ENCODE measurements around the gene EVC2.

The EVC2 gene, protein sequence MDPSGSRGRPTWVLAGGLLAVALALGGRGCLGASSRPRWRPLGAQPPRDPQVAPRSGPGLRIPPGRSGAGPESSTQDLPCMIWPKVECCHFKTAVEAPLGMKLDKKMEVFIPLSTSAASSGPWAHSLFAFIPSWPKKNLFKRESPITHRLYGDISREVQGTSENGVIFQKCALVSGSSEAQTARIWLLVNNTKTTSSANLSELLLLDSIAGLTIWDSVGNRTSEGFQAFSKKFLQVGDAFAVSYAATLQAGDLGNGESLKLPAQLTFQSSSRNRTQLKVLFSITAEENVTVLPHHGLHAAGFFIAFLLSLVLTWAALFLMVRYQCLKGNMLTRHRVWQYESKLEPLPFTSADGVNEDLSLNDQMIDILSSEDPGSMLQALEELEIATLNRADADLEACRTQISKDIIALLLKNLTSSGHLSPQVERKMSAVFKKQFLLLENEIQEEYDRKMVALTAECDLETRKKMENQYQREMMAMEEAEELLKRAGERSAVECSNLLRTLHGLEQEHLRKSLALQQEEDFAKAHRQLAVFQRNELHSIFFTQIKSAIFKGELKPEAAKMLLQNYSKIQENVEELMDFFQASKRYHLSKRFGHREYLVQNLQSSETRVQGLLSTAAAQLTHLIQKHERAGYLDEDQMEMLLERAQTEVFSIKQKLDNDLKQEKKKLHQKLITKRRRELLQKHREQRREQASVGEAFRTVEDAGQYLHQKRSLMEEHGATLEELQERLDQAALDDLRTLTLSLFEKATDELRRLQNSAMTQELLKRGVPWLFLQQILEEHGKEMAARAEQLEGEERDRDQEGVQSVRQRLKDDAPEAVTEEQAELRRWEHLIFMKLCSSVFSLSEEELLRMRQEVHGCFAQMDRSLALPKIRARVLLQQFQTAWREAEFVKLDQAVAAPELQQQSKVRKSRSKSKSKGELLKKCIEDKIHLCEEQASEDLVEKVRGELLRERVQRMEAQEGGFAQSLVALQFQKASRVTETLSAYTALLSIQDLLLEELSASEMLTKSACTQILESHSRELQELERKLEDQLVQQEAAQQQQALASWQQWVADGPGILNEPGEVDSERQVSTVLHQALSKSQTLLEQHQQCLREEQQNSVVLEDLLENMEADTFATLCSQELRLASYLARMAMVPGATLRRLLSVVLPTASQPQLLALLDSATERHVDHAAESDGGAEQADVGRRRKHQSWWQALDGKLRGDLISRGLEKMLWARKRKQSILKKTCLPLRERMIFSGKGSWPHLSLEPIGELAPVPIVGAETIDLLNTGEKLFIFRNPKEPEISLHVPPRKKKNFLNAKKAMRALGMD

DNA sequence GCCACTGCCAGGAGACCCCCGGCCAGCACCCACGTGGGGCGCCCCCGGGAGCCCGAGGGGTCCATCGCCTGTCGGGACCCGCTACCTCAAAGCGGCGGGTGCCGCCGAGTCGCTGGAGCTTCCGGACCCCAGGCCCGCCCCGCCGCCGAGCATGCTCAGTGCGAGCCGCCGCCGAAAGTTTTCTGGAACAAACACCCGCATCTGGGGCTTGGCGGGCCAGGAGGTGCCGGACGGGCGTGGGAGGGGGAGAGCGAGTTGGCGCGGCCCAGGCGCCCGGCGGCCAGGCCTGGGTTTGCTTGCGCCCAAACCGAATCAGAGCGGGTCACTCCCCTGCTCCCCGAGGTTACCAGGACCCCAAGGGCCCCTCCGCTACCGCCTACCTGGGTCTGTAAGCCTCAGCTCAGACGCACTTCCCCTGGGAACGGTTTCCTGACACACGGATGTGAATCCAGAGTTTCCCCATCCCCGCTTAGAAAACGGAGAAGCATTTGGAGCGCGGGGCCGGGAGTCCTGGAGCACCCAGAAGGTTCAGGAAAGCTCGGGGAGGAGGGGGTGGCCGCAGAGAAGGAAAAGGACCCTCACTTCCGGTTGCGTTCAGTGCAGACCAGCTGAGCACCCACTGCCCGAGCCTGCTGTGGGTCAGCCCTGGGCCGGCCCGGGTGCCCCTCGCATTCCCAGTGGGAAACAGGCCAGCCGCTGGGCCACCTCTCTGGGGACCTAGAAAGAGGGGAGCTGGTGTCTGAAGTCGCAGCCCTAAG is at the start of gene EVC2:
EVC2 (minus strand) TSS at position 111 of the 758 bp plus-strand sequence; CDS start at position 65, 46 bp downstream.
- peak; percentile 25 for DNase-seq (ENCODE audit: low read depth)

DNA sequence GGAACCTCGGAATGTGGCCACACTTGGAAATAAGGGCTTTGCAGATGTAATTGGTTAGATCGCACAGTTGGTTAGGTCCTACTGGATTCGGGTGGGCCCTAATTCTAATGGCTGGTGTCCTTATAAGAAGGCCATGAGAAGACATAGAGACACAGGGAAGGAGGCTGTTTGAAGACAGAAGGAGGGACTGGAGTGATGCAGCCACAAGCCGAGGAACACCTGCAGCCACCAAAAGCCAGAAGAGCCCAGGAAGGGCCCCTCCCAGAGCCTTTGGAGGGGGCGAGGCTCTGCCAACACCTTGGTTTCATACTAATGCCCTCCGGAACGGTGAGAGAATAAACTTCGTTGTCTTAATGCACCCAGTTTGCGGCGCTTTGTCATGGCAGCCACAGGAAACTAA is 49.6 kb upstream of the EVC2 start:
- DNase-seq (ENCODE audit: low read depth), result no peak

- no peak for DNase-seq (ENCODE audit: low read depth)
Measured at GRCh38 chr4:5757536-5757935, 49.2 kb upstream of the EVC2 start.

- DNase-seq (ENCODE audit: low read depth), result no peak
Measured at GRCh38 chr4:5757091-5757490, 48.7 kb upstream of the EVC2 start.

DNA sequence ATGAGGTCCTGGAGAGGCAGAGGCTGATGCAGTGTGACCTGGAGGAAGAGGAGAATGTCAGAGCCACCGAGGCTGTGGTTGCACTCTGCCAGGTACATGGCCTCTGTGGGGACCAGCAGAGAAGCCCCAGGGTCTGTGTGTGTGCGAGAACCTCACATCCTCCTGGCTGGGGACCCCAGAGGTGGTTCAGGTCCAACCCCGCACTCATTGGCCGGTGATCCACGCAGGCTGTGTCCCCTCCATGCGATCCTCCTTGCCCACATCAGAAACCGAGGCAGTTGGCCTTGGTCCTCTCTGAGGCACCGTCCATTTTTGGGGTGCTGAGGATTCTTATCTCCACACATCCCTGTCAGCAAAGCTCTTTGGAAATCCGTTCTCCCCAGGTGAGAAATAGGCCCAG is 47.9 kb upstream of the EVC2 start:
- no peak for DNase-seq (ENCODE audit: low read depth)

GRCh38 chr4:5755679-5756078 is 47.3 kb upstream of the EVC2 start:
- DNase-seq (ENCODE audit: low read depth), result no peak

- no peak for DNase-seq (ENCODE audit: low read depth)
Measured at GRCh38 chr4:5755161-5755560, 46.8 kb upstream of the EVC2 start.

- no peak for DNase-seq (ENCODE audit: low read depth)
Measured at GRCh38 chr4:5754529-5754881, 46.1 kb upstream of the EVC2 start.

DNA sequence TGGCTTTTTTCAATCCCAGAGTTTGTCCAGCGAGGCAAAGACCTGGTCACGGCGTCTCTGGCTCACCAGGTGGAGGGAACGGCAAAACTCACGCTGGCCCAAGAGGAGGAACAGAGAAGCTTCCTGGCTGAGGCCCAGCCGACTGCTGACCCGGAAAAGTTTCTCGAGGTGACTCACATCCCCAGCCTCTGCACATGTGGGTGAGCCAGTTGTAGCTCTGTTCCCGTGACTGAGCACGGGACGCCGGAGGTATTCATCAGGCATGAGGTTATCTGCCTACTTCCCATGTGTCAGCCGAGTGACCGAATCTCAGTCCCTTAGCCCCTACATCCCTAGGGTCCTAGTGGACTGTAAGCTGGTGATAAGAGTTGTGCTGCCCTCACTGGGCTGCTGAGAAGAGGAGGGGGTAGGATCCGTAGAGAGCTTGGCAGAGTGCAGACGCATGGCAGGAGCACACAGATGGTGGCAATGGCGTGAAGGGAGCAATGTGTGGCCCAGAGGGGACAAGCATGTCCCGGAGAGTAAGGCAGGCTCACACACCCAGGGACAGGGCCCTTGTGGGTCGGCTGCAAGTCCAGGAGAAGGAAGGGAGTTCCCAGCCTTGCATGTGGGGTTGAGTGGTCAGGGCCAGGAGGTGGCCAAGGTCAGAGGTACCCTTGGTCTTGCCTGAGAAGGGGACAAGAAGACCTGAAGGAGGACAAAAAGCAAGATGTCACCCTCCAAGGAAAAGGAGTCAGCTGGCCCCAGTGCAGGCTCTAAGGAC is 45.6 kb upstream of the EVC2 start:
- DNase-seq (ENCODE audit: low read depth), result no peak

- DNase-seq (ENCODE audit: low read depth), result no peak
Measured at GRCh38 chr4:5753366-5753765, 45.0 kb upstream of the EVC2 start.

DNA sequence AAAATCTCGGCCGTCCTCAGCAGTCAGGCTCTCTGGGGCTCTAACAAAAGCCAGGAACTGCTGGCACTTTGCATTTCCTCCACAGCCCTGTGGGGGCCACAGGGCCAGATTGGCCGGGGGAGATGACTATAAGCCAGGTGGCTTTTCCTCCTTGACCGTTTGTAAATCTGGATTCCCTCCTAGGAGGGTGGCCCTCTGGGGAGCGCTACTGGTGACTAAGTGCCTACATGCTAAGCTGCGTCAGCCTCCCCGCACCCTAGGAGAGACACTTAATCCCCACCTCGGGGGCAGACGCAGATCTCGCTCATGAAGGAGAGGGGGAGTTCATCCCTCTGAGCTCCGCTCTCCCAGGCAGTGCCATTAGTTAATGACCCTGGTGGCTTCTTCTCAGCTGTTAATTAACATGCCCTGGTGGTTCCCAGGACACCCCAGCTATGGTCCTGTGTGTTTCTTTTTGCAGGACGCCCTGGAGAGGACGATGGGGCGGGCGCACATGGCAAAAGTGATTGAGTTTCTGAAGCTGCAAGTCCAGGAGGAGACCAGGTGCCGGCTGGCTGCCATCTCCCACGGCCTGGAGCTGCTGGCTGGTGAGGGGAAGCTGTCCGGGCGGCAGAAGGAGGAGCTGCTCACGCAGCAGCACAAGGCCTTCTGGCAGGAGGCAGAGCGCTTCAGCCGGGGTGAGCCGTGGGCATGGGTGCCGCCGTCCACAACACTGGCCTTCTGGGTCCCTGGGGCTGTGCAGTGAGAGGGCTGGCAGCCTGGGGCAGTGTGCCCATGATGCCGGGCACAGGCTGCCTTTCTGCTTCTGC is 44.2 kb upstream of the EVC2 start:
- DNase-seq (ENCODE audit: low read depth), result no peak

- no peak for DNase-seq (ENCODE audit: low read depth)
Measured at GRCh38 chr4:5751666-5752375, 43.5 kb upstream of the EVC2 start.

- DNase-seq (ENCODE audit: low read depth), result no peak
Measured at GRCh38 chr4:5750946-5751665, 42.7 kb upstream of the EVC2 start.

DNA sequence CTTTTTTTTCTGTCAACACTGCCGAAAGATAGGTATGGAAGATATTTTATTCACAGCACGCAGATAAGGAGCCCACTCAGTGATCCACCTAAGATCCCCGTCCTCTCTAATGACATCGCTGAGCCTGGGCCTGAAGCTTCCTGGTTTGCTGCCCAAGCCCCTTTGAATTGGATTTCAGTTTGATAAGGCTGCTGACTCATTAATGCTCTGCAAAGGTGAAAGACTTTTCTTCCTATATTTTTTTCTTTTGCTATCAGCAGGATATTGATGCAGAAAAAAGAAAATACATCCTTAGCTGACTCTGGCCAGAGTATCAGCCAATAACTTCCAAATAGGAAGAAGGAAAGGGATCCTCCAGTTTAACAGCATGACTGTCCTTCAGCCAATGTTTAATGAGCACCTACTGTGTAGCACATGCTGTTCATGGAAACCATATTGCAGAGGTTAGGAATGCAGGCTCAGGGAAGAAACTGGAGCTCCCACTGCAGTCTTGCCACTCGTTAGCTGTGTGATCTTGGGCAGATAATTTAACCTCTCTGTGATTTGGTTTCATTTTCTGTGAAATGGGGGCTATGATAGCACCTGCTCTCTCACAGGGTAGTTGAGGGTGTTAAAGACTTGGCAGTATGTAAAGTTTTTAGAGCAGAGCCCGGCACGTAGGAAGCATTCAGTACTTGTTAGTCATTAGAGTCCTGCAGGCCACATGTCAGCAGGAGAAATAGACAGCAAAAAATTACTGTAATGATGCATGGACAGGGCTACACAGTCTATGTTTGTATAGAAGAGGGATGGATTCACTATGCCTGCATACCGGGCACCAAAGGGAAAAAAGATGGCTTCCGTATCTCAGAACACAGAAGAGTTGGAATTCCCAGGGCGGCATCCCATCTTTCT is 41.9 kb upstream of the EVC2 start:
- DNase-seq (ENCODE audit: low read depth), result no peak

DNA sequence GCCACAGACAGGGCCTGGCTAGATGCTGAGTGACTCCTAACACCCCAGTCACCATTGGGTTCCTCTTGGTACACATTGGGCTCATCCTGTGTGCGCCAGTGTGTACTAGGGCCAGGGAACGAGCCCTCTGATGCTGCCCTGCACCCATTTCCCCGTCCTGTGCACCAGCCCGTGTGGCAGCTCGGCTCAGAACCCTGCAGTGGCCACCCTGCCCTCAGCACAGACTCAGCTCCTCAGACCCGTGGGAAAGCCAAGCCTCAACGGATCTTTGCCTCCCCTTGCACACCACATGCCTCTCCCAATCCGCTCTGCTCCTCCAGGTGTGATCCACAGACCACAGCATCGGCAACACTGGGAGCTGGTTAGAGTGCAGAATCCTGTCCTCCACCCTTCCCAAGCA is 41.2 kb upstream of the EVC2 start:
- no peak for DNase-seq (ENCODE audit: low read depth)

GRCh38 chr4:5747738-5748375 is 39.5 kb upstream of the EVC2 start:
- DNase-seq (ENCODE audit: low read depth), result no peak

All from activated T-cell treated with anti-CD3 and anti-CD28 coated beads for 48 hours (primary cell).